ENCODE results near the gene RRP1B. TPM values are rescaled to one million over a fixed set of nuclear protein-coding genes. Genes with fewer than 3 reads are reported as not detected.
A peak's percentile ranks its signal among the peaks of the same experiment; 100 is the strongest.
"Not testable (repeated sequence)": the region's sequence is repeated elsewhere in the genome, so short reads cannot be mapped to it uniquely, and the experiment has no call there.

Gene RRP1B
- total RNA-seq, 2 donors from 2014 or later: 30.3 to 30.6 TPM

GRCh38 chr21:43667191-43667904, 8.0 kb downstream of the RRP1B start:
- peaks cover 6% of the 10 kb centered on the region for H3K36me3 Mint-ChIP-seq (ENCODE audit: low read depth)
- no peaks in the 10 kb centered on the region for H3K9me3 ChIP-seq (ENCODE audit: control insufficient read depth, low read length, poor library complexity, severe bottlenecking)
- peak overlapping the region; percentile 10 for H3K27ac Mint-ChIP-seq
- H3K4me3 Mint-ChIP-seq: no peak overlapping the region
- DNase-seq (no peak), ATAC-seq (no peak)
- peaks cover 20% of the 10 kb centered on the region for H3K4me1 Mint-ChIP-seq
- no peaks in the 10 kb centered on the region for H3K27me3 Mint-ChIP-seq

- Mint-ChIP-seq H3K27me3 (no peaks in the 10 kb centered on the region), H3K4me3 (no peak overlapping the region), H3K4me1 (peaks cover 17% of the 10 kb centered on the region), H3K27ac (peak overlapping the region; percentile 27), H3K36me3 (ENCODE audit: low read depth) (peaks cover 11% of the 10 kb centered on the region)
- ATAC-seq (no peak), DNase-seq (no peak)
- H3K9me3 ChIP-seq (ENCODE audit: control insufficient read depth, low read length, poor library complexity, severe bottlenecking): no peaks in the 10 kb centered on the region
Observed at GRCh38 chr21:43669828-43670605, 10.7 kb downstream of the RRP1B start.

- no peak for ATAC-seq
- Mint-ChIP-seq H3K4me3 (no peak overlapping the region), H3K36me3 (ENCODE audit: low read depth) (peaks cover 16% of the 10 kb centered on the region), H3K4me1 (peaks cover 13% of the 10 kb centered on the region), H3K27ac (no peak overlapping the region), H3K27me3 (no peaks in the 10 kb centered on the region)
- H3K9me3 ChIP-seq (ENCODE audit: control insufficient read depth, low read length, poor library complexity, severe bottlenecking): no peaks in the 10 kb centered on the region
- DNase-seq: no peak
Observed at GRCh38 chr21:43675871-43676270, 16.5 kb downstream of the RRP1B start.

- no peaks in the 10 kb centered on the region for H3K27me3 Mint-ChIP-seq
- H3K9me3 ChIP-seq (ENCODE audit: control insufficient read depth, low read length, poor library complexity, severe bottlenecking): no peaks in the 10 kb centered on the region
- H3K4me1 Mint-ChIP-seq: peaks cover 13% of the 10 kb centered on the region
- no peak for ATAC-seq
- H3K4me3 Mint-ChIP-seq: no peak overlapping the region
- no peak for DNase-seq
- H3K27ac Mint-ChIP-seq: no peak overlapping the region
- H3K36me3 Mint-ChIP-seq (ENCODE audit: low read depth): peaks cover 16% of the 10 kb centered on the region
Observed at GRCh38 chr21:43676391-43676790, 17.0 kb downstream of the RRP1B start.

- H3K9me3 ChIP-seq (ENCODE audit: control insufficient read depth, low read length, poor library complexity, severe bottlenecking): no peaks in the 10 kb centered on the region
- Mint-ChIP-seq H3K36me3 (ENCODE audit: low read depth) (peaks cover 16% of the 10 kb centered on the region), H3K4me3 (no peak overlapping the region), H3K27ac (no peak overlapping the region), H3K27me3 (no peaks in the 10 kb centered on the region), H3K4me1 (peaks cover 10% of the 10 kb centered on the region)
- DNase-seq (no peak), ATAC-seq (no peak)
Observed at GRCh38 chr21:43679951-43680350, 20.6 kb downstream of the RRP1B start.

- not testable (repeated sequence) for DNase-seq
- peaks cover 10% of the 10 kb centered on the region for H3K4me1 Mint-ChIP-seq
Observed at GRCh38 chr21:43680421-43680820, 21.1 kb downstream of the RRP1B start.

GRCh38 chr21:43681650-43682049, 22.3 kb downstream of the RRP1B start:
- H3K27me3 Mint-ChIP-seq: no peaks in the 10 kb centered on the region
- no peak for ATAC-seq
- no peak overlapping the region for H3K27ac Mint-ChIP-seq
- H3K4me1 Mint-ChIP-seq: peaks cover 10% of the 10 kb centered on the region
- no peak overlapping the region for H3K4me3 Mint-ChIP-seq
- H3K36me3 Mint-ChIP-seq (ENCODE audit: low read depth): peaks cover 16% of the 10 kb centered on the region
- no peak for DNase-seq
- no peaks in the 10 kb centered on the region for H3K9me3 ChIP-seq (ENCODE audit: control insufficient read depth, low read length, poor library complexity, severe bottlenecking)

More at GRCh38 chr21:43680421-43680820, 21.1 kb downstream of the RRP1B start:
- H3K27ac Mint-ChIP-seq; H3K4me3 Mint-ChIP-seq; H3K9me3 ChIP-seq (ENCODE audit: control insufficient read depth, low read length, poor library complexity, severe bottlenecking); ATAC-seq; H3K27me3 Mint-ChIP-seq: not testable (repeated sequence)
- peaks cover 16% of the 10 kb centered on the region for H3K36me3 Mint-ChIP-seq (ENCODE audit: low read depth)

GRCh38 chr21:43684424-43684823, 25.1 kb downstream of the RRP1B start:
- Mint-ChIP-seq H3K4me3 (no peak overlapping the region), H3K27me3 (no peaks in the 10 kb centered on the region), H3K4me1 (peaks cover 6% of the 10 kb centered on the region), H3K27ac (no peak overlapping the region), H3K36me3 (ENCODE audit: low read depth) (peaks cover 15% of the 10 kb centered on the region)
- DNase-seq (no peak), ATAC-seq (no peak)
- no peaks in the 10 kb centered on the region for H3K9me3 ChIP-seq (ENCODE audit: control insufficient read depth, low read length, poor library complexity, severe bottlenecking)

GRCh38 chr21:43686811-43687565, 27.6 kb downstream of the RRP1B start:
- no peak for ATAC-seq
- H3K4me3 Mint-ChIP-seq: peak overlapping the region; percentile 12
- H3K4me1 Mint-ChIP-seq: peaks cover 2% of the 10 kb centered on the region
- no peaks in the 10 kb centered on the region for H3K27me3 Mint-ChIP-seq
- no peaks in the 10 kb centered on the region for H3K9me3 ChIP-seq (ENCODE audit: control insufficient read depth, low read length, poor library complexity, severe bottlenecking)
- no peak for DNase-seq
- peaks cover 9% of the 10 kb centered on the region for H3K36me3 Mint-ChIP-seq (ENCODE audit: low read depth)
- peak overlapping the region; percentile 32 for H3K27ac Mint-ChIP-seq

- peak; percentile 32 for ATAC-seq
- no peaks in the 10 kb centered on the region for H3K9me3 ChIP-seq (ENCODE audit: control insufficient read depth, low read length, poor library complexity, severe bottlenecking)
- DNase-seq: no peak
- H3K4me3 Mint-ChIP-seq: no peak overlapping the region
- peaks cover 2% of the 10 kb centered on the region for H3K4me1 Mint-ChIP-seq
- no peaks in the 10 kb centered on the region for H3K27me3 Mint-ChIP-seq
- H3K36me3 Mint-ChIP-seq (ENCODE audit: low read depth): peaks cover 6% of the 10 kb centered on the region
- peak overlapping the region; percentile 32 for H3K27ac Mint-ChIP-seq
Observed at GRCh38 chr21:43687566-43688399, 28.4 kb downstream of the RRP1B start.

GRCh38 chr21:43688906-43689305, 29.5 kb downstream of the RRP1B start:
- Mint-ChIP-seq H3K27ac (no peak overlapping the region), H3K4me3 (no peak overlapping the region), H3K4me1 (peaks cover 2% of the 10 kb centered on the region), H3K36me3 (ENCODE audit: low read depth) (peaks cover 9% of the 10 kb centered on the region), H3K27me3 (no peaks in the 10 kb centered on the region)
- ATAC-seq (no peak), DNase-seq (no peak)
- H3K9me3 ChIP-seq (ENCODE audit: control insufficient read depth, low read length, poor library complexity, severe bottlenecking): no peaks in the 10 kb centered on the region

- DNase-seq (no peak), ATAC-seq (no peak)
- Mint-ChIP-seq H3K4me1 (peaks cover 2% of the 10 kb centered on the region), H3K27me3 (no peaks in the 10 kb centered on the region), H3K27ac (peak overlapping the region; percentile 19), H3K36me3 (ENCODE audit: low read depth) (peaks cover 9% of the 10 kb centered on the region), H3K4me3 (no peak overlapping the region)
- no peaks in the 10 kb centered on the region for H3K9me3 ChIP-seq (ENCODE audit: control insufficient read depth, low read length, poor library complexity, severe bottlenecking)
Observed at GRCh38 chr21:43689556-43690337, 30.4 kb downstream of the RRP1B start.

All from T-helper 17 cell (primary cell).